ENCODE data around the gene CCSER1. TPM values are rescaled to one million over a fixed set of nuclear protein-coding genes. Genes with fewer than 3 reads are reported as not detected.

Gene CCSER1
- total RNA-seq, 4 donors from 2014 or later = 27.5 to 66.5 (median 54.3) TPM

GRCh38 chr4:91279899-91280298 is 1152.7 kb downstream of the CCSER1 start:
- no peak overlapping the region for H3K27ac ChIP-seq
- TF ChIP-seq POLR2A (IDR thresholded peaks at IDR 0.05) = no peak
- no peak for TF ChIP-seq CTCF (IDR thresholded peaks at IDR 0.05)
- DNase-seq = no peak

GRCh38 chr4:91280551-91281290 is 1153.5 kb downstream of the CCSER1 start:
- DNase-seq = no peak
- no peaks in the 10 kb centered on the region for H3K36me3 ChIP-seq
- H3K4me3 ChIP-seq = no peak overlapping the region
- no peaks in the 10 kb centered on the region for H3K27me3 ChIP-seq
- no peaks in the 10 kb centered on the region for H3K9me3 ChIP-seq
- TF ChIP-seq POLR2A (IDR thresholded peaks at IDR 0.05) (no peak), CTCF (IDR thresholded peaks at IDR 0.05) (no peak)
- H3K4me1 ChIP-seq = no peaks in the 10 kb centered on the region
- no peak overlapping the region for H3K27ac ChIP-seq

More at GRCh38 chr4:91279899-91280298, 1152.7 kb downstream of the CCSER1 start:
- Histone ChIP-seq H3K4me1 (no peaks in the 10 kb centered on the region), H3K27me3 (no peaks in the 10 kb centered on the region), H3K36me3 (no peaks in the 10 kb centered on the region), H3K9me3 (no peaks in the 10 kb centered on the region), H3K4me3 (no peak overlapping the region)

- DNase-seq = no peak
- Histone ChIP-seq H3K4me1 (no peaks in the 10 kb centered on the region), H3K27ac (no peak overlapping the region), H3K4me3 (no peak overlapping the region), H3K36me3 (no peaks in the 10 kb centered on the region), H3K27me3 (no peaks in the 10 kb centered on the region), H3K9me3 (no peaks in the 10 kb centered on the region)
- TF ChIP-seq CTCF (IDR thresholded peaks at IDR 0.05) (no peak), POLR2A (IDR thresholded peaks at IDR 0.05) (no peak)
These were observed 1155.0 kb downstream of the CCSER1 start for GRCh38 chr4:91282217-91282616.

- Histone ChIP-seq H3K27ac (no peak overlapping the region), H3K9me3 (no peaks in the 10 kb centered on the region), H3K4me3 (no peak overlapping the region), H3K4me1 (no peaks in the 10 kb centered on the region), H3K27me3 (no peaks in the 10 kb centered on the region), H3K36me3 (no peaks in the 10 kb centered on the region)
- TF ChIP-seq CTCF (IDR thresholded peaks at IDR 0.05) (no peak), POLR2A (IDR thresholded peaks at IDR 0.05) (no peak)
- no peak for DNase-seq
These were observed 1156.6 kb downstream of the CCSER1 start for GRCh38 chr4:91283726-91284230.

GRCh38 chr4:91284480-91284879 is 1157.3 kb downstream of the CCSER1 start:
- Histone ChIP-seq H3K4me3 (no peak overlapping the region), H3K4me1 (no peaks in the 10 kb centered on the region), H3K36me3 (no peaks in the 10 kb centered on the region), H3K9me3 (no peaks in the 10 kb centered on the region), H3K27ac (no peak overlapping the region), H3K27me3 (no peaks in the 10 kb centered on the region)
- no peak for TF ChIP-seq CTCF (IDR thresholded peaks at IDR 0.05)
- no peak for TF ChIP-seq POLR2A (IDR thresholded peaks at IDR 0.05)
- no peak for DNase-seq
